ENCODE data around the gene ZNF683.

DNA sequence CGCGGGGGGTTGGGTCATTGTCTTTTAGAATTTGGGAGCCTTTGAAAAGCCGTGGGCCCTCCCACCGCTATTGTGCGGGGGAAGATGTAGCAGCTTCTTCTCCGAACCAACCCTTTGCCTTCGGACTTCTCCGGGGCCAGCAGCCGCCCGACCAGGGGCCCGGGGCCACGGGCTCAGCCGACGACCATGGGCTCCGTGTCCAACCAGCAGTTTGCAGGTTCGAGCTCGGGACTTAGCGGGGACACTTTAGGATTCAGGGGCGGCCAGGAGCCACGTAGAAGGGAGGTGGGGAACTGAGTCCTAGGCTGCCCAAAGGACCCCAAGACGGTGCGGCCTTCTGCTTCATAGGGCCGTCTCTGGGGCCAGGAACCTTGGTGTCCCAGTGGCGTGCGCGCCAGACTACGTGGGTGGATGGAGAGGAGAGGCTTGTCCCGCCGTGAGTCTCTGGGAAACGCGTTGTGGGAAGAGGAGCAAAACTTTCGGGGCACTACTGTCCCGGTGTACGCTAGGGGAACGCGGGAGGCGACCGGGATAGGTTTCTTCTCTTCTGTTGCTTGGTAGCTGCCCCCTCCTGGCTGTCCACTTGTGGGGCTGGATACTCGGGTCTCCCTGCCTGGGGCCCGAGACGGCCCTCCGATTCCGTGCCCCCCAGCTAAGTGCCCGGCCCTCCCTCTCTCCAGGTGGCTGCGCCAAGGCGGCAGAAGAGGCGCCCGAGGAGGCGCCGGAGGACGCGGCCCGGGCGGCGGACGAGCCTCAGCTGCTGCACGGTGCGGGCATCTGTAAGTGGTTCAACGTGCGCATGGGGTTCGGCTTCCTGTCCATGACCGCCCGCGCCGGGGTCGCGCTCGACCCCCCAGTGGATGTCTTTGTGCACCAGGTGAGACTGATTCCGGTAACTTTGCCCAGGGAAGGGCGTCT, 38.4 kb upstream of the ZNF683 start, which contains the start of gene LIN28A:
- TF ChIP-seq, protein P1, sequence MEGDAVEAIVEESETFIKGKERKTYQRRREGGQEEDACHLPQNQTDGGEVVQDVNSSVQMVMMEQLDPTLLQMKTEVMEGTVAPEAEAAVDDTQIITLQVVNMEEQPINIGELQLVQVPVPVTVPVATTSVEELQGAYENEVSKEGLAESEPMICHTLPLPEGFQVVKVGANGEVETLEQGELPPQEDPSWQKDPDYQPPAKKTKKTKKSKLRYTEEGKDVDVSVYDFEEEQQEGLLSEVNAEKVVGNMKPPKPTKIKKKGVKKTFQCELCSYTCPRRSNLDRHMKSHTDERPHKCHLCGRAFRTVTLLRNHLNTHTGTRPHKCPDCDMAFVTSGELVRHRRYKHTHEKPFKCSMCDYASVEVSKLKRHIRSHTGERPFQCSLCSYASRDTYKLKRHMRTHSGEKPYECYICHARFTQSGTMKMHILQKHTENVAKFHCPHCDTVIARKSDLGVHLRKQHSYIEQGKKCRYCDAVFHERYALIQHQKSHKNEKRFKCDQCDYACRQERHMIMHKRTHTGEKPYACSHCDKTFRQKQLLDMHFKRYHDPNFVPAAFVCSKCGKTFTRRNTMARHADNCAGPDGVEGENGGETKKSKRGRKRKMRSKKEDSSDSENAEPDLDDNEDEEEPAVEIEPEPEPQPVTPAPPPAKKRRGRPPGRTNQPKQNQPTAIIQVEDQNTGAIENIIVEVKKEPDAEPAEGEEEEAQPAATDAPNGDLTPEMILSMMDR (conservative IDR thresholded peaks at IDR 0.05) = no peak
- no peak for TF ChIP-seq EZH2 (IDR thresholded peaks at IDR 0.05; ENCODE audit: low read depth)
